Skin epidermis (tissue), 12 donors: ENCODE results near the gene REPIN1.

Experiments used
- H3K27ac ChIP-seq, 21 experiments: fragments of 200-600 bp; sonication (generic) in 11 of 21; one replicate each; pipeline ENCODE4 v1.5.0; 2020; ENCODE audit warnings: mild to moderate bottlenecking in 3 of 21, inconsistent platforms in 2 of 21, moderate library complexity in 2 of 21
- H3K4me3 ChIP-seq, 7 experiments: fragments of 200-600 bp; sonication (generic) in 2 of 7; one replicate each; pipeline ENCODE4 v1.5.0; 2020; ENCODE audit warnings: inconsistent platforms in 2 of 7, mild to moderate bottlenecking in 2 of 7, moderate library complexity in 1 of 7

Gene REPIN1

DNA sequence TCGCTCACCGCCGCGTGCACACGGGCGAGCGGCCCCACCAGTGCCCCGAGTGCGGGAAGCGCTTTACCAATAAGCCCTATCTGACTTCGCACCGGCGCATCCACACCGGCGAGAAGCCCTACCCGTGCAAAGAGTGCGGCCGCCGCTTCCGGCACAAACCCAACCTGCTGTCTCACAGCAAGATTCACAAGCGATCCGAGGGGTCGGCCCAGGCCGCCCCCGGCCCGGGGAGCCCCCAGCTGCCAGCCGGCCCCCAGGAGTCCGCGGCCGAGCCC is 3.3 kb downstream of the REPIN1 start:
- Histone ChIP-seq H3K4me3 (no peak overlapping the region), H3K27ac (no peak overlapping the region)

- peak overlapping the region in 15 of 21 experiments; percentile 2 to 70 (median 47) for H3K27ac ChIP-seq
- no peak overlapping the region for H3K4me3 ChIP-seq
Observed at GRCh38 chr7:150372271-150373048, 3.8 kb downstream of the REPIN1 start.

DNA sequence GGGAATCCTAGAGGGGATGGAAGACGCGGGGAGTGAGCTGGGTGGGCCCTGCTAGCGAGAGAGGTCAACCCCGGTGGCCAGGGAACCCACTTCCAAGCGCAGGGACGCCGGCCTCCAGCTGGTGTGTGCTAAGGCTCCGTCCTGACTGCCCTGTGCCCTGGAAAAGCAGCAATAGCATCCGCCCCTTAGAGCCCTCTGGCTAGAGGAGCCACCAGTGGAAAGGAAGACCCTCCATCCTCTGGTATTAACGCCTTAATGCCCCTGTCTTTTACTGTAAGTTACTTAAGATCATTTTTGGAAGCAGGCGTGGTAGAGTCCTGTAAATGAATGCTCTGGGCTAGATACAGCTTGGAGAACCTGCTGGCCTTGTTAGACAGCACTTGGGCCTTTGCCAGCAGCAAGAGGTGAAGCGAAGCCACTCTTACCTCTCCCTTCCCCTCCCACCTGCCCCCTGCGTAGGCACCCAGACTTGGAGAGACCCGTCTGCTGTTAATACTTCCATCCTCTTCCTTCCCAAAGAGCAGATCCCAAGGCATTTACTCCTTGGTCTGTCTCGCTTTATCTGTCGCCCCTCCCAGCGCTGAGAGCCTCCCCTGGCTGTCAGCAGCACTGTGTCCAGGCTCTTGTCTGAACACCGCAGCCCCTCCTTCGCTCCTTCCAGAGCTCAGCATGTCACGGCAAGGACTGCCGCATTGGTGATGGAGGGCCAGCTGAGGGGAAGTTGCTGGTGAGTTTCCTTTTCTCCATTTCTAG is 4.6 kb downstream of the REPIN1 start:
- Histone ChIP-seq H3K4me3 (no peak overlapping the region), H3K27ac (peak overlapping the region in 16 of 21 experiments; percentile 2 to 70 (median 45))

- Histone ChIP-seq H3K4me3 (no peak overlapping the region), H3K27ac (peak overlapping the region in 6 of 21 experiments; percentile 3 to 68 (median 25))
Observed at GRCh38 chr7:150374026-150374425, 5.4 kb downstream of the REPIN1 start.

DNA sequence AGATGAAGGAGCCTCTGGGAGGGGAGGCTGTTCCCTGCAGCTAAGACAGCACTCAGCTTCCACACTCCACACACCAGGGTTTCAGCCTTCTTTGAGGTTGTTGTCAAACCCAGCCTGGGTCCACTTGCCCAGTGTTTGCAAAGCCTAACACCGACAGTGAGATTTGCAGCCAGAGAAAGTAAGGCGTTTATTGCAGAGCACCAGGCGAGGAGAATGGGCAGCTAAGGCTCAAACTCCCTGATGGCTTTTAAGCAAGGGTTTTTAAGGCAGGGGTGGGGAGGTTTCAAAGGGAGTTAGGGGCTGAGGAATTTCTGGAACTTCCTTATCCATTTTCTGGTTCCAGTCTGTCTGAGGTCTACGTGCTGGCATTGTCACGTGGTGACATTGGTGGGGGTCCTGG is 5.8 kb downstream of the REPIN1 start:
- Histone ChIP-seq H3K4me3 (no peak overlapping the region), H3K27ac (peak overlapping the region in 3 of 21 experiments; percentile 6 to 68 (median 56))

DNA sequence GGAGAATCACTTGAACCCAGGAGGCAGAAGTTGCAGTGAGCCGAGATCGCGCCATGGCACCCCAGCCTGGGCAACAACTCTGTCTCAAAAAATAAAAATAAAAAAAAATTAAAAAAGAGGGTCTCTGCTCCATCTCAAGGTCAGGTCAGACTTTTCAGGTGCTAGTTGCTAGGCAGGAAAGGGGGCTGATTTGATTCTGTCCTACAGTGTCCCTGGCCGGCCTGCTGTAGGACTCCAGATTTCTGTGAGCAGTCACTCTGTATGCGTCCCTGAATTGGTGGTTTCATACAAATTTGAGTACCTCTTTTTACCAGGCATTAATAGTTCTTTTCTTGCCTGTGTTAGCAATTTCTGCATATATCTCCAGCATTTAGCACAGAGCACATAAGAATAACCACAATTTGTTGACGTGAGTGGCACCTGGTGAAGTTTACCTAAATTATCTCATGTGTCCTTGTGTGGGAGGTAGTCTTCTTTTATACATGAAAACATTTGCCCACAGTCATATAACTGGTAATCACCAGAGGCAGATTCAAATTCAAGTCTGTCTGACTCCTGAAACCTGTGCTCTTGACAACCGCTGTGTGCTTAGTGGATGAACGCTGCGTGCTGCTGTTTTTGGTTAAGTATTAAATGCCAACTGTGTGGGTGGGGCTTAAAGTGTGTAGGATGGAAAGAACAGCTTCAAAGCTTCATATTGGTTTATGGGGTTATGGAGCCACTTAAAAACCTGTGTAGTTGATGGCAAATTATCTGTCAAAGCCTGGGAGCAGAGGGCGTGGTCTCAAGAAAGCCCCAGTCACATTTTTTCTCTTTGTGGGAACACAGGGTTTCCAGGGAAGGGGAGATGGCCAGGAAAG is 7.3 kb downstream of the REPIN1 start:
- no peak overlapping the region for H3K4me3 ChIP-seq
- peak overlapping the region in 9 of 21 experiments; percentile 1 to 98 (median 45) for H3K27ac ChIP-seq

DNA sequence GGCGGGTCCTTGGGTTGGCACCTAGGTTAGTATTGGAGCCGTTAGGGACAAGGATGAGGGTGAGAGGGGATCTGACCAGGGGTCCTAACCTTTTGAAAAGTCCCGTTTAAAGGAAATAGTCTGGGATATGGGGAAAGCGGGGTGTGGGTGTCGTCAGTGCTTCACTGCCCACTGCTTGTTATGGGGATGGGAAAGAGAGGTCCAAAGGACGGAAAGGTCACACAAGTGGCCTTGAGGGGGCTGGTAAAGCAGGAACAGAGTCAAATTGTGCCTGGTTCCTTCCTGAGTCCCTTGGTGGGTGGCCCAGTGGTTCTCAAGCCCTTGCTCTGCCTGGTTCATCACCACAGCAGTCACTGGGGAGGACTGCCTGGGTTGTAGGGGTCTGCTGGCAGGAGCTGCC is 7.9 kb downstream of the REPIN1 start:
- H3K27ac ChIP-seq: peak overlapping the region in 13 of 21 experiments; percentile 1 to 98 (median 42)

GRCh38 chr7:150377196-150377595 is 8.6 kb downstream of the REPIN1 start:
- Histone ChIP-seq H3K27ac (peak overlapping the region in 11 of 21 experiments; percentile 45 to 98 (median 89)), H3K4me3 (no peak overlapping the region)

More for the DNA sequence above, 7.9 kb downstream of the REPIN1 start:
- H3K4me3 ChIP-seq: no peak overlapping the region

DNA sequence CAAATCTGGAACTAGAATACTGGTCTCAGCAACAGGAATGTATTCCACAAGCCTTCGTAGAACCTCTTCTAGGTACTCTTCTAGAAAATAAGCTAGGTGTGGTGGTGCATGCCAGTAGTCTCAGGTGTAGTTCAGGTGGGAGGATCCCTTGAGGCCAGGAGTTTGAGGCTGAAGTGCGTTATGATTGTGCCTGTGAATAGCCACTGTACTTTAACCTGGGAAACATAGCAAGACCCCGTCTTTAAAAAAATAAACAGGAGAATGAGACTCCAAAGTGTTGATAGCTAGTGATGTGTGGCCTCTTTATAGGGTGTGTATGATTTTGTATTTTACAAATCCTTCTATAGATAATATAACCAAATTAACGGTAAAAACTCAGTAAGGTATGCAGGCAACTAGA is 9.0 kb downstream of the REPIN1 start:
- Histone ChIP-seq H3K27ac (peak overlapping the region in 14 of 21 experiments; percentile 82 to 98 (median 88)), H3K4me3 (no peak overlapping the region)

- Histone ChIP-seq H3K27ac (peak overlapping the region; percentile 41 to 98 (median 86)), H3K4me3 (peak overlapping the region; percentile 65 to 93 (median 82))
Observed at GRCh38 chr7:150378115-150378852, 9.7 kb downstream of the REPIN1 start.

- Histone ChIP-seq H3K27ac (peak within 1 kb of the TSS; percentile 46 to 98 (median 87)), H3K4me3 (peak within 1 kb of the TSS; percentile 65 to 93 (median 82))
Observed at GRCh38 chr7:150378853-150379440, 10.3 kb downstream of the REPIN1 start, which contains the start of gene ZNF775. Gene ZNF775 (plus strand): TSS chr7:150379330. CDS start chr7:150388471, 9,141 bp downstream.

DNA sequence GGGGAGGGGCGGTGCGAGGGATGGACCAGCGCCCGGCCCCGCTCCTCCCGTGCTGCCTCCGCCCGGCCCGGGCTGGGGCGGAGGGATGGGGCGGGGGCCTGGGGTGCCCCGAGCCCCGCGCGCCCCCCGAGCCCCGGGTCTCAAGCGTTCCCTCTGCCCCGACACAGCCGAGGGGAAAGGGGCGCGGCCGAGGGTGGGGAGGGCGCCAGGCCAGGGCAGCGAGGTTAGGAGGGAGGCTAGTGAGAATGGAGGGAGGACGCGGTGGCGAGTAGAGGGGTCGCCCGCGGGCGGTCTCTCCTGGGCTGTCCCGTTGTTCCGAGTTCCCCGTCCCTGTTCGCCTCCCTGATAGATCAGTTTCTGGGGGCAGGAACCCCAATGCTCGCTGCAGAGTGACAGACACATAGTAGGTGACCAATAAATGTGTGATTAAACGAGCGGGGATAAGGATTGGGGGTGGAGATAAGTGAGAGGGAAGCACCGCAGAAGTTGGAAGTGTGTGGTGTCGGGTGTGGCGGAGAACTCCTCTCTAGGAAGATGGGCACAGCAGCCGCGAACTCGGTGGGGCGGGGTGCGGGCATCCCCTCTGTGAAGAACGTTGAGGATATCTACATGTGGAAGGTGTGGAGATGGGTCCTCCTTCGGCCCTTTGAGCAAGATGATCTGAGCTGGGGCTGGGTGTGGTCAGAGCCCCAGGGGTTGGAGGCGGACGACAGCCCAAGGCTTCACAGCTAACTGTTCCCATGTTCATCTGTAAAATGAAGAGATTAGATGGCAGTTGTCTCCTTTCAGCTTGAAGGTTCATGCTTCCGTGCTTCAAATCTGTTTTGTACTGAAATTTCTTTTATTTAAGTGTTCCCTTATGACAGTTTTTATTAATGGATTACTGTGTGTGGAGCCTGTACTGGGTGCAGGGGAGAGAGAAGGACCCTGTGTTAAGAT is 11.1 kb downstream of the REPIN1 start:
- Histone ChIP-seq H3K4me3 (peak overlapping the region; percentile 65 to 93 (median 82)), H3K27ac (peak overlapping the region in 20 of 21 experiments; percentile 69 to 98 (median 86))

- peak overlapping the region in 4 of 21 experiments; percentile 5 to 98 (median 90) for H3K27ac ChIP-seq
- peak overlapping the region in 2 of 7 experiments; percentile 68 to 88 for H3K4me3 ChIP-seq
Observed at GRCh38 chr7:150380463-150380862, 11.8 kb downstream of the REPIN1 start.

GRCh38 chr7:150381096-150381495 is 12.5 kb downstream of the REPIN1 start:
- peak overlapping the region in 1 of 21 experiments; percentile 12 for H3K27ac ChIP-seq

GRCh38 chr7:150381785-150382122 is 13.1 kb downstream of the REPIN1 start:
- no peak overlapping the region for H3K27ac ChIP-seq
- H3K4me3 ChIP-seq: no peak overlapping the region

More at GRCh38 chr7:150381096-150381495, 12.5 kb downstream of the REPIN1 start:
- no peak overlapping the region for H3K4me3 ChIP-seq

DNA sequence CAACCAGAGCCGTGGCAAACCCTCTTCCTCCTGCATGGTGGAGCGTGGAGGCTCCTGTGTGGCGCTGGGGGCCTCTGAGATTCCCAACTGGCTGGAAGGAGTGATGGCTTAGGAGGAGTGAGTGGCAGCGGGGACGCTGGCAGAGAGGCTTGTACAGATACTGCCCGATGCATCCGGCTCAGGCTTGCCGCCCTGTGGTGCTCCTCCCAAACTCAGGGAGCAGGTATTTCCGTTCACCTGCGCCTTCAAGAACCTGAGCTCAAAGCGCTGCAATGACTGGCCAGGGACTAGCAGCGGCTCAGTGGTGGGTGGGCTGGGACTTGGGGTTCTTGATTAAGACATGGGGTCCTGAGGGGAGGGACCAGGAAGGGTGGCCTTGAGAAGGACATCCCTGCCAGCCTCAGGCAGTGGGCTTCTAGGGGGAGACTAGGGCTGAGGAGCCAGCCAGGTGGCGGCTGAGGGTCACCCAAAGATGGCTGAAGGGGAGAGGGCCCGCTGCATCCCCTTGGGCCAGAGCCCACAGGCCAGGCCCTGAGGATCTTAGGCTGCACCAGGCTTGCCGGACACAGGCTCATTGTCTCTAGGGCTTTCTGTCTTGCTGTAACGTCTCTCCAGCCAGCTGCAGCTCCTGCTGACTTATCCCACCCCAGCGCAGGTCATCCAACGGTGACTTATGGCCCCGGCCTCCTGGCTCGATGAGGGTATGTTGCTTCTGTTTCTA is 13.7 kb downstream of the REPIN1 start:
- H3K4me3 ChIP-seq: no peak overlapping the region
- no peak overlapping the region for H3K27ac ChIP-seq

- no peak overlapping the region for H3K27ac ChIP-seq
- no peak overlapping the region for H3K4me3 ChIP-seq
Observed at GRCh38 chr7:150382844-150383225, 14.2 kb downstream of the REPIN1 start.
